HepG2 (cell line): ENCODE data around the gene KRT10.

Experiments
- DNMT1 ChIP-seq: sonication (generic); formaldehyde crosslinking; IDR thresholded peaks from 2 replicates; pipeline ENCODE4 v1.5.1; 2020; ENCODE audit warnings: mild to moderate bottlenecking, missing genetic modification reagents
- ZNF572 ChIP-seq: sonication (generic); formaldehyde crosslinking; IDR thresholded peaks from 2 replicates; pipeline ENCODE4 v1.5.1; 2020; ENCODE audit warnings: mild to moderate bottlenecking, missing genetic modification reagents

DNA sequence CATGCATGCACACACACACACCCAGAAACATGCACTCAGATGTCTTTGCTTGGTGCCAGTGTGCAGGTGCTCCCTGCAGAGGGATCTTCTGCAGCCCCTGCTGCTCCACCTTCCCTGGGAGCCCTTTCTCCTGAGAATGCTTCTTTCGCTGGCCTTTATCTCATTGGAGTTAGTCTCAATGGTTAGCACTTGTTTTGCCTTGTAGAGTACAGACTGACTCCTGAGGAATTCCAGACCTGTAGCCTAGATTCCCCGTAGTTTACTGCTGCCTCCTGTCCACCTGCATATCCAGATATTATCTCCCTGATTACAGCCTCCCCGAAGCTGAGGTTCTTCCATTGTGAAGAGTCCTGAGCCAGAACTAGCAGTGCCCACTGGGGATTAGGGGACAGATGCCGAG, 47.7 kb upstream of the KRT10 start:
- TF ChIP-seq ZNF572: no peak
- no peak for TF ChIP-seq DNMT1 (CRISPR knock-in tag)
